Activated CD4-positive, alpha-beta T cell treated with anti-CD3 and anti-CD28 coated beads, Interleukin-2, amount 50 U/mL, for 16 hours (primary cell): ENCODE data around the gene FTCDNL1.

Source experiments
- DNase-seq: peaks from one replicate; pipeline ENCODE4 v3.0.0-alpha.2; 2020

The FTCDNL1 gene

DNA sequence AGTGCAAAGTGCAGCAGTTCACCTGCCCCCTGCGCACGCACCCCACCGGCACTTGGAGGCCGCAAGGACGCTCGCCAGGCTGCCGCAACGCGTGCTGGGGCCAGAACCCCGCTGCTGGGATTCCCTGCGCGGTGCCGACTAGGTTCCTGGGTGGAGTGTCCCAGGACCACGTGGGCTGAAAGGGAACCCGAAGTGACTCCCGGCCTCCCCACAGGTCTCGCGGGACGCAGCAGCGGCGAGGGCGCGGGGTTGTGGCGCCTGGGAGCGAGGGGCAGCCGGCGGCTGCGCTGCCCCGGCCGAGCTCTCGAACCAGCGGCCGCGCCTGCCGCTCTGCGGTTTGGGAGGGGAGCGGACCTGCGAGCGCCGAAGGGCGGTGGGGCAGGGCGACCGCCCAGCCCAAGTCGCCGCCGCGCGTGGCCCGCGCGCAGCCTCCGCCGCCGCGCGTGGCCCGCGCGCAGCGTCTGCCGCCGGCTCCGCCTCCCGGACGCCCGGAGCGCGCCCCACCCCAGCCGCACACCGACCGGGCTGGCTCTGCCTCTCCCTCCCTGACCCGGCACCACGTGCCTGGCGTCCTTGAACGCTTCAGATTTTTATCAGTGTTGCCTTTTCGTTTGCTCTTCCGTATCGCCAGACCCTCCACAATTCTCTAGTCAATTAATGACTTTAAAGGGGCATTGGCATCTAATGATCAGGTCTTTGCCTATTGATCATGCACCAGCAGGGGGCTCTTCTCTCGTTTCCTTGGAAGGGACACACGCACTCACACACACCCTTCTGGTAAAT lies at the start of gene FTCDNL1:
TSS of gene FTCDNL1 (minus strand) at position 475 of the 783 bp plus-strand sequence. CDS start 2,230 bp downstream, outside the sequence.
- DNase-seq, result peak; percentile 77

DNA sequence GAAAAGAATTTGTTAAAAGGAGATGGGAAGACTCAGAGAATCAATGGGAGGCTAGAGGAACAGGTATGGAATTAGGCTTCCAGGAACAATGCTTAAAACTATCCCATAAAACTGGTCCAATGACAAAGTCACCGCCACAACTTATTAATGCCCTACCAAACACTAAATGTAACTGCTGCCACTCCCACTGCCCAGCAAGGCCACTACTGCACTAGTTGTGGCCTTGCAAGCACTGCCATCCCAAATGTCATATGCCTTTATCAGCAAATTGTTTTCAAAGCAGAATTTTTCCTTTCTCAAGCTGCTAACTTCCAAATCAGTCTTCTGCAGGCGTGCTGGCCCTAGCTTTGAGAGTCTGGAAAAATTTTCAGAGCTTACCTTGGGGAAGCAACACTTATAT lies 45.6 kb upstream of the FTCDNL1 start:
- DNase-seq, result no peak

DNA sequence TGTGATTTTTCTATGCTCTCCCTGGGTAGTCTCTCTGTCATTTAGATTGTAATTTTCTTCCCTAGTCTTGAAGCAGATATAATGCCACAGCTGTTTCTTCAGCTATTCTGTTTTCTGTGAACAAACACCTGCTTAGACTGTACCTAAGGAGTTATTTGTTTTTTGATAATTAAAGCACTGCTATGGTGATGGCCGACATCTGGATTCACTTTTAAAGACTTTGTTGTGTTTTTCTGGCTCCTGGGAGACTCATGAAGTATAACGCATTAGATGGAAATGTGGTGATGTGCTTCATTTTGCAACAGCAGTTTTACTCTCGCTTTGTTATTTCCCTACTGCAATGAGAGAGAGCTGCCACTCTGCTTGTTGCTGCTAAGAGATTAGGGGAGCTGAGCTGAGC lies 44.4 kb upstream of the FTCDNL1 start:
- DNase-seq, result no peak

DNA sequence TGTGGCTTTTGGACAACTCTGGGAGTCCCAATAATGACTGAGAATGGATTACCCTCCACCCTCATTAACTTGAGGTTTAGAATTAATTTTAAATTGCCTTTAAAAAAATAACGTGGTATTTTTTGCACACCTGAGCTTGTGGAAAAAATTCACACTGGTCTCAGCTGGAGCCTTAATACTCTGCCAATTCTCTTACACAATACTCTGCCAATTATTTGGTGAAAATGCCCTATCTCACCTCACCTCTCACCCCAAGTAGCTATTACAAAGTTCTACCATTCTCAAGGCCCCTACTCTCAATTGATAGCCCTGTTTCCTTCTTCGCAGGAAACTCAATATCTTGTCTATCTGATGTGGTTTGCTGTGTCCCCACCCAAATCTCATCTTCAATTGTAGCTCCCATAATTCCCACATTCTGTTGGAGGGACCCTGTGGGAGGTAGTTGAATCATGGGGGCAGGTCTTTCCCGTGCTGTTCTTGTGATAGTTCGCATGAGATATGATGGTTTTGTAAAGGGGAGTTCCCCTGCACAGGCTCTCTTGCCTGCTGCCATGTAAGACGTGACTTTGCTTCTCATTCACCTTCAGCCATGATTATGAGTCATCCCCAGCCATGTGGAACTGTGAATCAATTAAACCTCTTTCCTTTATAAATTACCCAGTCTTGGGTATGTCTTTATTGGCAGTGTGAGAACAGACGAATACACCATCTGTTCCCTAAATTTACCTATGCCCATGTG lies 32.7 kb upstream of the FTCDNL1 start:
- DNase-seq, result no peak

DNA sequence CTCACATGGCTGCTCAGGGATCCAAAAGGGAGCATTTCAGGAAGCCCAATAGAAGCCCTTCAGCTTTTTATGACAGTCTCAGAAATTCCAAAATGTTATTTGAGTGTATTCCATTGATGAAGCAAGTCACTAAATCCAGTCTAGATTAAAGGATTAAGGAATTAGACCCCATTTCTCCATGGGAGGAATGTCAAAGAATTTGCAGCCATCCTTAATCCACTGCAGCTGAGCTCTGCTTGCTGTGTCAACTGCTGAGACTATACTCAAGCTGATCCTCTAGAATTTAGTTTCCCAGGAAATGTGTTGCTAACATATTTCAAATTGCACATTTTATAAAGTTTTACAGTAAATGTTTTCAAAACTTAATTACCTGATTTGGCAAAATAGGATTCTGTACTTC lies 31.7 kb upstream of the FTCDNL1 start:
- no peak for DNase-seq

DNA sequence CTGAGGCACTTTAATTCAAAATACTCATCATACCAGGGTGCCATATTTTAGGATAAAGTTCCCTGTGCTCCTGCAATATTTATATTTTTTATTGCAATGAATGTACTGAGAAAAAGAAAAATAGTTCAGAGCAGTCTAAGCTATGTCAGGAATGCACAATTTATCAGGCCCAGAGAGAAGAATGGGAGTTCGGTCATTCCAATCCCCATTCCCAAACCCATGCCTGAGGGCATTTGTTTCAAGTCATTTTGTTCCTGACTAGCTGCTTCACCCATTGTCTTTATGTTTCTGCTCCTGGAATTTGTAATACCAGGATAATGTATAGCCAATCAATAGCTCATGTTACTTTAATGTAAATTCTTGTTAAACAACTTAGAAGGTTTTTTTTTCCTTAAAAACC lies 24.4 kb upstream of the FTCDNL1 start:
- no peak for DNase-seq

DNA sequence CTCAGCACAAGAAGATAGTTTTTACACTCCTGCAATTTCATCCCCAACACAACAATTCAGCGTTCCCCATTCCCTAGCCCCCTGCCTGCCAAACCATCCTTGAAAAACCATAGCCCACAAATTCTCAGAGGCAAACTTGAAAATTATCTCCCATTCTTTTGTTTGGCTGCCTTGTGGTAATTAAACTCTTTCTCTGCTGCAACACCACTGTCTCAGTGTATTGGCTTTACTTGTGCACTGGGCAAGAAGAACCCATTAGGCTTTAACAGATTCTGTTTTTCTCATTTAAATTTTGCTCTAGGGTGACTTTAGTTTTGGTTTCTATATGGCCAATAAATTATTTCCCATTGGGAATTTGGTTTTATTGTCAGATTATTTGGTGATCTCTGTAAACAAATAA lies 23.2 kb upstream of the FTCDNL1 start:
- no peak for DNase-seq

DNA sequence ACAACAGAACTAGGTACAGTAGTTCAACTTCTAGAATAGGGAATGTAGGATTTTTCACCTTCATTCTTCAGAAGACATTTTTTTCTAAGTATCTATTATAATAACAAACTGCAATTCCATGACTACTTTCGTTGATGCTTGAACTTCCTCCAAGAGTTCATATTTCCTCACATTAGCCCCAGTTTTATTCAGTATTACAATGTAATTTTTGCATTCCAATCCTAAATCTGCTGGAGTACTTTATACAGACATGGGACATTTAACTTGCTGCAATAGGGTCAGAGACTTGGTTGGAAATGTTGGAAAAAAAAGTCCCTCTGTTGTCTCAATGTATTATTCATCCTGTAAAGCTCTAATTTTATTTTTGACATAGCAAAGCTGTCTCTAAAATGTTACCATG lies 19.6 kb upstream of the FTCDNL1 start:
- DNase-seq, result no peak

DNA sequence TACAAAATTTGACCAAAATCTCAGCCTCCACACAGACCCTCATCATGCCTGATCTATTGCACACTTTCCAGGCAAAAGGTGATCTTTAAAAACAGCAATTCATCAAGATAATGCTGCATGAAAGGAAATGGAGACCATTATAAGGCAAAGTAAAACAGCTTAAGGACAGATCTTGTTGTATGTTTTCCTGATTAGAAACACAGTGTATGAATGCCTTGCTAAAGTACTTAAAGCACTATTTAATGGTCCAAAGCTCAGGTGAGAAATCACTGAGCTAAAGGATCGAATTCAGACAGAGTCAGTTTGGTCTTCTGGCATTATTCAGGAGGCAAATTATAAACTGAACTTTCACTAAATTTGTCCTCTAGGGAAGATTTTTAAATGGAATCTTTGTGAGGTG lies 18.7 kb upstream of the FTCDNL1 start:
- DNase-seq, result no peak

DNA sequence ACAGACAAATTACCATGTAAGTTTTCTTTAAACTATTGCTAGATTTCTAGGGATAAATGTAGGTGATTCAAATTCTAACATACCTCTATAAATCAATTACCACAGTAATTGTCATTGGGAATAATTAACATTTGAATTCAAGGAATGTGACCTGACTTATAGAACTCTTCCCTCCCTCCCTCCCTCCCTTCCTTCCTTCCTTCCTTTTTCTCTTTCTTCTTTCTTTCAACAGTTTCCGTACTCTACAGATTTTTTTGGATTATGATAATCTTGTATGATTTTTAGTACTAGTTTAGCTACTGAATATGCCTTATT lies 18.2 kb upstream of the FTCDNL1 start:
- no peak for DNase-seq

DNA sequence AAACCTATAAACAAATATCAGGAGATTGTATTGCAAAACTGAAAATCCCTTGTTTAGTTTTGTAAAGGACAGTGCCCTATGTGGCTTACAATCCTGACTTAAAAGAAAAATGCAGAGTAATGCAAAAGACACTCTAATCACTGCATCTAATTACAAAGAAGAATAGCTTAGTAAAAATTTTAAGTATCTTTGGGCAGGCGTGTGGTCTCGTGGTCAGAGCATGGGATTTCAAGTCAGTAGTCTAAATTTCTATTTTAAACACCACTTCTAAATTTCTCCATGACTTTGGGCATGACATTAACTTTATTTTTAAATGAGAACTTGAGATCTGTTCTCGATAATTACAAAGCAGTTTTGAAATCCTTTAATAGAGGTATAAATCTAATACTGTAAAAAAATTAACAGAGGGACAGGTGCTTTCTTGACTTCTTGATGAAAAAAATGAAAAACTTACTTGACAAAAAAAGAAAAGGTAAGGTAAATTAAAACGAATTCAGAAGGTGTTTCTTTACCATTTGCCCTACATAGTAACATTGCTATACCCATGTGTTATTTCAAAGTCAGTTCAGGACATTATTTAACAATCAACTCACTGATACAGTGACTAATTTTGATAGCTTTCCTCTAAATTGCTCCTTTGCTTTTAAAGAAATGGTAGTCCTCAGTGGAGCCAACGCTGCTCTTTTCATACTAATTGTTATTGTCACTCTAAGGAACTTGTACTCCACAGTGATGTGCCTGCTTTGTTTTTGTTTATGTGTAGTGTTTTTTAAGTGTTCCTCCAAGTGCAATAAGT lies 17.6 kb upstream of the FTCDNL1 start:
- no peak for DNase-seq

DNA sequence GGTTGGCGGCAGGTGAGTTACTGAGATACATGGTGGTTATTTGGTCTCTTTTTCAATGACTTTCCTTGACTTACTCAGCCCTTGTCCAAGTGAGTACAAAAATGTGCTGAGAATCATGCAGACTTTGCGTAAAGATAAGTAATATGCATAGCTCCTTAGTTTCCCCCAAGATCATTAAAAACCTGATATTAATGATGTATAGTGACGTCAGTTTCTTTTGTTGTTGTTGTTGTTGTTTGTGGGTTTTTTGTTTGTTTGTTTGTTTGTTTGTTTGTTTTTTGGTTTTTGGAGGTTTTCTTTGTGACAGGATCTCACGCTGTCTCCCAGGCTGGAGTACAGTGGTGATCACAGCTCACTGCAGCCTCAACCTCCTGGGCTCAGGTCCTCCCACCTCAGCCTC lies 14.9 kb upstream of the FTCDNL1 start:
- no peak for DNase-seq

DNA sequence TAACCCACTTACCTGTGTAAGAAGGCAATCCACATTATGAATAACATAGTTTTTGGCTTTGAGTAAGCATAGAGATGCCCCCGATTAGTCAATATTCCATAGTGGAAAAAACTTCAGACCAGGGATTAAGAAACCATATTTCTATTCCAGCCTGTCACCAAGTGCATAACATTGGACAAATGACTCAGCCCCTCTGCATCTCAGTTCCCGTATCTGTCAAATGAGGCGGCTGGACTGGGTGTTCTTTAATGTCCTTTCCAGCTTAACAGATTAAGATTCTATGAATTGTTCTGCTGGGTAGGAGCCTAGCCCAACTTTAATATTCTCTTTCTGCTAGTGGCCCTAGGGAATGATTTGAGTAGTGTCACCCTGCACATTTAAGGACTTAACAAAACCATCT lies 11.8 kb upstream of the FTCDNL1 start:
- DNase-seq, result no peak

DNA sequence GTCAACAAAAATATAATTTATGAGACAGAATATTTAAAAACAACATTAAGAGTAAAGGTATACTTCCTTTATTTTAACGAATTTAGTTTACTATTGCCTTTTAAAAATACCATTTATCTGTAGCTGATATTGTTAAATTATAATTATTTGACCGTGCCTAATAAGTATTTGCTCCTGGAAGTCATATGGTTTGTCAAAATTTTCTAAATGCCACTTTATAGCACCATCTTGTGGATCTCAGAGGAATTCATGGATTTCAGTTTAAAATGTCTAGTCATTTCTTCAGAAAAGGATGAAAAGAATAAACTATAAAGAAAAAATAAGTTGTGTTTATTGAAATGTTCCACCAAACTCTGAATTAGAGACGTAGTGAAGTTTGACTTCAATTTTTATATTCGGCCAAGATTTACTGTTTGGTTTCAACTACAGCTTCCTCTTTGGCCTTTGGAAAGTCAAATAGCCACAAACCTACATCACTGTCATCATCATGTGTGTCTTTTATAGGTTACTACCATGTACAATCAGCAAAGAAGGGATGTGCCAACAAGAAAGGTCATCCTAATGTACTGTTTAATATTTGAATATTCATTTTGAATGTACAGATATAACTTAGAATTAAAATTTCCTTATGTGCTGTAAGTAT lies 10.3 kb upstream of the FTCDNL1 start:
- no peak for DNase-seq

DNA sequence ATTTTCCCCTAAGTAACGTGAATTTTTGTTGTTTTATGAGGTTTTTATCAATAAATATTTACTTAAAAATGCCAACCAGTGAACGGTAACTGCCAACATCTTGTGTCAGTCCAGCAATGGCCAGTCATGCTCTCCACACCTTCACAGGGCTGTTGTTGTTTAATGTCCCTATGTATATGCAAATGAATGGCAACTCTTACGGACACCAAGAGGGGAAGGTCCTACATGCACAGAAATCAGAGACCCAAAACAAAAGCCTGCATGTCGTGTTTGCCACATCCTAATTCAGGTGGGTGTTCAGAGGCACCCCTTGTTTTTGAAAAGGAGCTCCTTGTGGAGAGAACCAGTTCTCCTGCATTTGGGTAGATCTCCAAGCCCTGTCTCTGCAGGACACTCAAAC lies 4.8 kb upstream of the FTCDNL1 start:
- no peak for DNase-seq

DNA sequence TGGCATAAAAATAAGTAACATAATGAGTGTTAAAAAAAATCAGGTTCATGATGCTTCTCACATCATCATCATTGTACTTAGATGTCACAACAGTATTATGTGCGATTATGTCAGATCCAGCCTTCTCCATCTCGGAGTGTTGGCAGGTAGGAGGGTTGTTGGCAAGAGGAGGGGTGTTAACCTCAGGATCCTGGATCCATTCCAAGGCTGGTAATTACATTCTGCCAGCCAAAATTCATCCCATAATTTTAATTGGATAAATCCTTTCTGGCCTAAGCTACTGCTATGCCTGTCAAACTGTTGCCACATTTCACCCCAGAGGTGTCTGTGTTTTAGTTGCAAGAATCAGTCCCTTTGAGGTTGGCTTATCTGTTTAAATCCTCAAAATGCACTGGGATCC lies 891 bp upstream of the FTCDNL1 start:
- no peak for DNase-seq

DNA sequence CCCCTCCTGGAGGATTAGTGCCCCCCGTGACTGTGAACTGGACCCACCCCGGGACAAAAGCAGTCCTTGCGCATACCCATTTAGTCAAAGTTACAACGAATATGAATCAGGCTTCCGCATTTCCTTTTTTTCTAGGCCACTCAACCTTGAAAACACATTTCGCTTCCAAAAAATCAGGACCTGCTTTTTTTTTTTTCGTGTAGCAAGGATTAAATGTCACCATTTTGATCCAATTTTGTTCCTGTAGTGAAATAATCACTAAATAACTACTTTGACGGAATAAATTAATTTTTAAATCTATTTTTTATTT lies 464 bp upstream of the FTCDNL1 start:
- no peak for DNase-seq

DNA sequence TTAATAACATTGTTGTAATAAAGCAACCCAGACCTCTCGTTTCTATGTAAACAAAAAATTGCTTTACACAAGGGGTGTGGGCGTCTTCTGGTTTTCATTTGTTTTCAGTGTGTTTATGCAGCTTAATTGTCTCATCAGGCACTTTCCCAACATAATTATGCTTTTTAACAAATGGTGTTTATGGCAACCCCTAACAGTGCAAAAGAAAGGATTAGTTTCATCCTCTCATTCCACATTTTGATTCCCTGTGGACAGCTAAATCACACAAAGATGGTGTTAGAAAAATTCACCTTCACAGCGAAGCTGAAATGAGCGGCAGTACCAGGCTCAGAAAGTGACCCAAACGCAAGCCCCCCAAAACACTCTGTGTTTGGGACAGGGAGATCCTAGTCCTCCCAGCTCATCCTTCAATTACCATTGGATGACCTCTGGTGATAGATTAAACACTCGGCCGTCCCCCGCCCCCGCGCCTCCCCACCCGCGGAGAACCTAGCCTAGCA lies 724 bp downstream of the FTCDNL1 start:
- no peak for DNase-seq

DNA sequence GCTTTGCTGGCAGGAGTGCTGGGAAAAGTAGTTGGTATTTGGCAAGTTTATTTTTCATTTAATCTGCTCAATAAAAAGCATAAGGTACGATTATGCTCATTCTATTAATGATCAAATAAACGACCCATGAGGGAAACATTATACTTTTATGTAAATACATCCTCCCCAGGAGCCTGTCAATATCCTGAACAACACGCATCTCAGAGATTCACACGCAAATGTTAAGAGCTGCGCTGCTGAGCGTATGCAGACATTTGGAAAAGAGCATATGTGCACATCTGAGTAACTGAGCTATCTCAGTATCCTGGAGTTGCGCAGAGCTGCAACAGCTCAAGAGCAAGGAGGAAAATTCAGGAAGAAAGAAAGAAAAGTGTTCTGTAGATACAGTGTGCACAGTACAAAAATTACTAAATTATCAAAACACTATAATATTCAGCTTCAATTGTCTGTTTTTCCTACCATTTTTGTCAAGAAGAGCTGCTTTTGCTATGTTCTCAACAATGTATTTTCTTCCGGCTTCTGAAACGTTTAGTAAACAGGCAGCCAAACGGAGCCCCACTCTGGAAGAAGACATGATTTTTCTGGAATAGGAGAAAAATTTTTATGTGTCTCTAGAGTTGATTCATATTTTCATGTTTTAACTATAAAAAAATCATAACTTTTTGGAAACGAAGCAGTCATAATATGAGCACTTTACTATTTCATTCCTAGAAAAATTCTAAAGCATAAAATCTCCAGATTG lies 2.4 kb downstream of the FTCDNL1 start:
- no peak for DNase-seq

DNA sequence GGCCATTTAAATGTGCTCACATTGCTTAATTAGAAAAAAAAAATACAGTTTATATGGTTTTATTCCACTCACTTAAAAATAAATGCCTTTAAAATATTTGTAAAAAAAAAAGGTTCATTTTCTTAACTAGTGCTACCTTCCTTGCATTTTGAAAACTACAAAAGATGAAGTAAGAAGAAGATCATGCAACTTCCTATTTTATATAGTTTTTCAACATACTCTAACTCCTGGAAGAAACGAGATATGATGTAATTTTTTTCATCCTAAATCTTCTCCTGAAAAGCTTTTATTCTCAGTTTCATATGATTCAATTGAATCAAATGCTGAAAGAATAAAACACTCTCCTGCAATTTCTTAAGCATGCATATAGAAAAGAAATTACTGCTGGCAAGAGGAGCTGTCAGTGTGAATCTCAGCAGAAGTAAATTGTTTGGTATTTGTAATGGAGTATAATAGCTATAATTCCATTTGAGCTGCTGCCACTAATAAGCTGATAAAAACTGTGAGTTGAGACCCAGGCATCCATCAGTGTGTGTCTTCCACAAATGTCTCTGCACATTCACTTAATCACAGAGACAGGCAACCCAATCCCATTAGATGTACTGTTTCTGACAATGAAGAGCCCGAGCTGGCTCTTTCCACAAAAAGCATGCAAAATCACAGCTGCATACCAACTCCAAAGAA lies 3.7 kb downstream of the FTCDNL1 start:
- DNase-seq, result no peak

DNA sequence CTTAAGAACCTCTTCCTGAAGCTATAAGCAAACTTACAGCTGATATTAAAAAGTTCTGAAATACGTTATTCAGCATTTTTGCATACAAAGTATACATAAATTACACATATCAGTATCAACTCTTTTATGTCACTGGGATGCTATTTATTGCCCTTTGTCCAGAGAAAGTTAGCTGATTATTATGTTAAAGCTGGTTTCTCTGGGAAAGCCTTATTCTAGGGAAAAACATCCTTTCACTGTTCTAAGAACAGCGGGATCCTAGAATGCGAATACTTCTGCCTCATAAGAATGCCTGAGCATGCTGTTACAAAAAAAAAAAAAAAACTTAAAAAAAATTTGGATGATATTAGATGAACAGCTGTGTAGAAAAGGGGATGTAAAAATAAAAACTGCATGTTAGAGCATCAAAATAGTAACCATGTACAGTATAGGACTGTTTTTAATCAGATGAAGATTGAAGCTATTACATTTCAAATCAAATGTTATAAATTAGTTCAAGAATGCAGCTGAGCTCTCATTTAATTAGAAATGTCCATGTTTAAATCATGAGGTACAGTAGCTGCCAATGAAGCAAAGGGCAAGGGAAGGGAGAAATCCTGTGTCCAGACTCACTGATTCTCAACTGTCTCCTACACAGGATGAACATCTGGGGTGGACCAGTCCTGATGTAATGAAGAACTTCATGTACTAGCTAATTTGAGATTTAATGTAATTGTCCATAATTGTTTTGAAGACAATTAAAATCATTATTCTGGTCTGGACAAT lies 8.2 kb downstream of the FTCDNL1 start:
- no peak for DNase-seq
